ENCODE data around the gene ALKBH6. TPM values are rescaled to one million over a fixed set of nuclear protein-coding genes. Genes with fewer than 3 reads are reported as not detected.

ALKBH6 gene
- total and polyA plus RNA-seq, 2 experiments from 2014 or later: 33.6 to 51.4 TPM

- H3K9me2 ChIP-seq (ENCODE audit: insufficient read depth): no peaks in the 10 kb centered on the region
- peaks cover 13% of the 10 kb centered on the region for H3K36me3 Mint-ChIP-seq (ENCODE audit: low read depth)
- H3K27me3 Mint-ChIP-seq (ENCODE audit: insufficient read depth, low read depth, poor library complexity): peaks cover 7% of the 10 kb centered on the region
- H3K79me2 ChIP-seq (replicated peaks; ENCODE audit: insufficient read depth): no peaks in the 10 kb centered on the region
- no peak overlapping the region for H3K4me3 Mint-ChIP-seq
- no peak overlapping the region for H3K4me3 ChIP-seq
- H3K9me3 Mint-ChIP-seq: no peaks in the 10 kb centered on the region
- ATAC-seq (no peak), DNase-seq (ENCODE audit: low spot score) (no peak)
- H3K27me3 ChIP-seq (ENCODE audit: insufficient read depth): no peaks in the 10 kb centered on the region
- no peaks in the 10 kb centered on the region; the same call in none of the 2 replicates for H4K20me1 ChIP-seq (replicated peaks; ENCODE audit: insufficient read depth)
- H3F3A ChIP-seq (replicated peaks; ENCODE audit: low read depth): 0 out of 2 replicates have a peak, but pooled peaks cover 3% of the 10 kb centered on the region
- H3K36me3 ChIP-seq (ENCODE audit: insufficient read depth): no peaks in the 10 kb centered on the region
- H3K4me1 Mint-ChIP-seq: peaks cover 2% of the 10 kb centered on the region; the same call in 1 of the 3 replicates
- no peak overlapping the region for H3K27ac ChIP-seq (ENCODE audit: low read depth)
- no peaks in the 10 kb centered on the region for H3K4me1 ChIP-seq (ENCODE audit: insufficient read depth)
- H3K4me2 ChIP-seq: no peak overlapping the region
- no peak for TF ChIP-seq ZNF331 (CRISPR knock-in tag; IDR thresholded peaks at IDR 0.05; ENCODE audit: low read depth)
- TF ChIP-seq JUNB (IDR thresholded peaks at IDR 0.05; ENCODE audit: unreplicated experiment): no peak
- TF ChIP-seq ZNF462 (CRISPR knock-in tag; IDR thresholded peaks at IDR 0.05): no peak
- no peak for TF ChIP-seq REST (IDR thresholded peaks at IDR 0.05; ENCODE audit: unreplicated experiment)
- no peak for TF ChIP-seq NANOG (IDR thresholded peaks at IDR 0.05; ENCODE audit: borderline replicate concordance)
- no peak for TF ChIP-seq EZH2phosphoT487 (IDR thresholded peaks at IDR 0.05; ENCODE audit: unreplicated experiment)
- no peak for TF ChIP-seq EZH2 (IDR thresholded peaks at IDR 0.05; ENCODE audit: low read depth, unreplicated experiment)
- no peak for TF ChIP-seq STAT1 (IDR thresholded peaks at IDR 0.05; ENCODE audit: unreplicated experiment)
- TF ChIP-seq POLR2AphosphoS5 (IDR thresholded peaks at IDR 0.05; ENCODE audit: low read depth): no peak
- TF ChIP-seq CTCF (conservative IDR thresholded peaks at IDR 0.05; ENCODE audit: low read depth in 2 of 2): no peak
- H3K27ac Mint-ChIP-seq: no peak overlapping the region
- H2AFZ ChIP-seq: no peak overlapping the region
These were observed 13.7 kb upstream of the ALKBH6 start for GRCh38 chr19:36027696-36028095.
